H1 (cell line): ENCODE measurements around the gene OR51F2. TPM values are rescaled to one million over a fixed set of nuclear protein-coding genes. Genes with fewer than 3 reads are reported as not detected.

ENCODE experiments used
- CTCF ChIA-PET: fragments of 300-600 bp; sonication (Branson Sonifier 250); formaldehyde crosslinking; loops from one replicate; lab custom pipeline; 2021; ENCODE audit not compliant: partially characterized antibody; lab: Charles Lee
- POLR2A ChIA-PET: fragments of 300-600 bp; sonication (Branson Sonifier 250); formaldehyde crosslinking; loops from one replicate; lab custom pipeline; 2021; ENCODE audit warnings: inconsistent platforms; ENCODE audit not compliant: partially characterized antibody; lab: Charles Lee
- DNase-seq, 2 experiments: peaks; one replicate each; pipeline versions ENCODE4 v3.0.0 to v3.0.0-alpha.2; 2010 to 2022; ENCODE audit warnings: low spot score in 2 of 2, low read depth in 1 of 2, mixed read lengths in 1 of 2
- FAIRE-seq: peaks from 2 replicates; lab custom pipeline; 2011; peaks lifted over from hg19 to GRCh38; lab: Jason Lieb, UNC
- H2AFZ ChIP-seq: 2 replicates; pipeline ENCODE4 v1.8.1; 2012; ENCODE audit warnings: low read length, inconsistent platforms
- H2AK5ac ChIP-seq: 2 replicates; pipeline ENCODE4 v1.6.1; 2013; ENCODE audit warnings: low read depth, low read length
- H2BK120ac ChIP-seq: replicated peaks from 2 replicates; pipeline ENCODE3; 2013; ENCODE audit warnings: low read depth, low read length, inconsistent platforms
- H2BK12ac ChIP-seq: 2 replicates; pipeline ENCODE4 v1.6.1; 2013; ENCODE audit warnings: low read depth, low read length
- H2BK15ac ChIP-seq: 2 replicates; pipeline ENCODE4 v1.6.1; 2013; ENCODE audit warnings: low read length
- H2BK20ac ChIP-seq: 2 replicates; pipeline ENCODE4 v1.6.1; 2013; ENCODE audit warnings: low read length
- H2BK5ac ChIP-seq: 2 replicates; pipeline ENCODE4 v1.6.1; 2013; ENCODE audit warnings: low read depth, low read length
- H3K14ac ChIP-seq: 2 replicates; pipeline ENCODE4 v1.6.1; 2013; ENCODE audit warnings: inconsistent platforms; ENCODE audit not compliant: insufficient read length
- H3K18ac ChIP-seq: 2 replicates; pipeline ENCODE4 v1.6.1; 2013; ENCODE audit warnings: low read length; ENCODE audit errors: extremely low read depth
- H3K23ac ChIP-seq: 2 replicates; pipeline ENCODE4 v1.6.1; 2013; ENCODE audit warnings: inconsistent platforms; ENCODE audit not compliant: insufficient read length
- H3K23me2 ChIP-seq: 2 replicates; pipeline ENCODE4 v1.6.1; 2013; ENCODE audit warnings: low read depth, low read length
- H3K27ac ChIP-seq: 2 replicates; pipeline ENCODE4 v1.6.1; 2011; ENCODE audit warnings: low read depth, low read length, inconsistent platforms
- H3K27me3 ChIP-seq, 4 experiments: replicated peaks in 1 of 4; 1 replicate in 1 of 4; 2 replicates in 3 of 4; pipeline versions ENCODE4 v1.6.1 to v1.8.1; 2011 to 2013; ENCODE audit warnings: low read length in 3 of 4, mild to moderate bottlenecking in 3 of 4, inconsistent platforms in 2 of 4, mixed read lengths in 2 of 4, moderate library complexity in 1 of 4; ENCODE audit not compliant: control insufficient read depth in 3 of 4, insufficient read depth in 3 of 4; ENCODE audit errors: extremely low read depth in 1 of 4
- H3K36me3 ChIP-seq, 4 experiments: 2 replicates each; pipeline versions ENCODE4 v1.6.1 to v1.8.1; 2011 to 2013; ENCODE audit warnings: mild to moderate bottlenecking in 4 of 4, low read length in 3 of 4, moderate library complexity in 2 of 4, control low read depth in 1 of 4, inconsistent platforms in 1 of 4; ENCODE audit not compliant: insufficient read depth in 4 of 4, control insufficient read depth in 2 of 4
- H3K4ac ChIP-seq: replicated peaks from 2 replicates; pipeline ENCODE3; 2013; ENCODE audit warnings: low read length, low read depth, mixed read lengths, inconsistent platforms; ENCODE audit not compliant: insufficient read length
- H3K4me1 ChIP-seq, 4 experiments: replicated peaks in 1 of 4; 1 replicate in 1 of 4; 2 replicates in 3 of 4; pipeline versions ENCODE4 v1.6.1 to v1.8.1; 2011 to 2013; ENCODE audit warnings: low read length in 3 of 4, inconsistent platforms in 2 of 4, mixed read lengths in 1 of 4; ENCODE audit not compliant: insufficient read depth in 4 of 4, control insufficient read depth in 3 of 4
- H3K4me2 ChIP-seq, 2 experiments: 2 replicates each; pipeline versions ENCODE4 v1.6.1 to v1.8.1; 2011 to 2013; ENCODE audit warnings: low read depth in 2 of 2, low read length in 2 of 2, control low read depth in 1 of 2, inconsistent platforms in 1 of 2, mild to moderate bottlenecking in 1 of 2; ENCODE audit not compliant: insufficient read depth in 1 of 2
- H3K4me3 ChIP-seq, 4 experiments: fragments of 200-600, 300-600 bp in 1 of 4; sonication (generic), shearing (Covaris generic), sonication (Bioruptor Twin) in 1 of 4; 2 replicates each; pipeline versions ENCODE4 v1.5.1 to v1.8.1; 2011 to 2016; ENCODE audit warnings: low read length in 4 of 4, low read depth in 3 of 4, control low read depth in 2 of 4, inconsistent platforms in 2 of 4, mild to moderate bottlenecking in 2 of 4, mixed read lengths in 1 of 4, moderate library complexity in 1 of 4; ENCODE audit not compliant: insufficient read depth in 2 of 4; ENCODE audit errors: extremely low read depth in 1 of 4
- H3K56ac ChIP-seq: replicated peaks from 2 replicates; pipeline ENCODE3; 2013; ENCODE audit warnings: low read depth, mild to moderate bottlenecking, mixed read lengths, low read length, inconsistent platforms; ENCODE audit not compliant: insufficient read length
- H3K79me1 ChIP-seq: 2 replicates; pipeline ENCODE4 v1.6.1; 2013; ENCODE audit warnings: low read depth, low read length, control low read depth
- H3K79me2 ChIP-seq, 2 experiments: 2 replicates each; pipeline versions ENCODE4 v1.6.1 to v1.8.1; 2012 to 2013; ENCODE audit warnings: low read length in 2 of 2, mild to moderate bottlenecking in 2 of 2, inconsistent platforms in 1 of 2; ENCODE audit not compliant: insufficient read depth in 2 of 2, control insufficient read depth in 1 of 2
- H3K9ac ChIP-seq, 4 experiments: replicated peaks in 1 of 4; 1 replicate in 1 of 4; 2 replicates in 3 of 4; pipeline versions ENCODE4 v1.6.1 to v1.8.1; 2011 to 2013; ENCODE audit warnings: low read depth in 3 of 4, low read length in 3 of 4, control low read depth in 2 of 4, mild to moderate bottlenecking in 2 of 4, moderate library complexity in 2 of 4, inconsistent platforms in 1 of 4; ENCODE audit errors: extremely low read depth in 1 of 4
- H3K9me3 ChIP-seq, 2 experiments: 2 replicates each; pipeline versions ENCODE4 v1.6.1 to v1.8.1; 2012 to 2013; ENCODE audit warnings: mild to moderate bottlenecking in 2 of 2, moderate library complexity in 2 of 2, control low read depth in 1 of 2, inconsistent platforms in 1 of 2, low read depth in 1 of 2, low read length in 1 of 2, mixed read lengths in 1 of 2; ENCODE audit not compliant: insufficient read depth in 2 of 2
- H4K20me1 ChIP-seq, 2 experiments: replicated peaks in 1 of 2; 2 replicates each; pipeline versions ENCODE3 to v1.8.1; 2011 to 2013; ENCODE audit warnings: inconsistent platforms in 2 of 2, low read length in 2 of 2, mild to moderate bottlenecking in 1 of 2; ENCODE audit not compliant: insufficient read depth in 2 of 2, control insufficient read depth in 1 of 2
- H4K5ac ChIP-seq: 2 replicates; pipeline ENCODE4 v1.6.1; 2013; ENCODE audit warnings: low read length, low read depth, mixed read lengths, inconsistent platforms; ENCODE audit not compliant: insufficient read length
- H4K8ac ChIP-seq: 2 replicates; pipeline ENCODE4 v1.8.0; 2013; ENCODE audit warnings: mild to moderate bottlenecking, moderate library complexity, low read length, inconsistent platforms; ENCODE audit not compliant: insufficient read depth; ENCODE audit errors: extremely low read depth
- H4K91ac ChIP-seq: replicated peaks from 2 replicates; pipeline ENCODE3; 2013; ENCODE audit warnings: low read length, mixed read lengths, inconsistent platforms; ENCODE audit not compliant: insufficient read length
- CBX8 ChIP-seq: fragments of 300-800, 300-1000 bp; sonication (generic); IDR thresholded peaks from 2 replicates; pipeline ENCODE4 v1.7.1; 2016; ENCODE audit warnings: low read depth, low read length, borderline replicate concordance
- POLR2AphosphoS5 ChIP-seq: IDR thresholded peaks from 2 replicates; pipeline ENCODE4 v1.6.1; 2011; ENCODE audit warnings: low read depth, low read length
- RBBP5 ChIP-seq: IDR thresholded peaks from 2 replicates; pipeline ENCODE4 v1.7.1; 2012; ENCODE audit warnings: low read depth, mild to moderate bottlenecking, inconsistent platforms, low read length, moderate library complexity, borderline replicate concordance
- RNF2 ChIP-seq: fragments of 200-900, 300-1000 bp; sonication (generic); IDR thresholded peaks from 2 replicates; pipeline ENCODE4 v1.7.1; 2016; ENCODE audit warnings: borderline replicate concordance, low read depth, mild to moderate bottlenecking, antibody characterized with exemption, low read length; ENCODE audit not compliant: poor library complexity, severe bottlenecking; ENCODE audit errors: missing control alignments
- SRF ChIP-seq: IDR thresholded peaks from 2 replicates; pipeline ENCODE4 v1.6.1; 2011; ENCODE audit warnings: mild to moderate bottlenecking, low read depth, low read length, moderate library complexity
- TEAD4 ChIP-seq: IDR thresholded peaks from 2 replicates; pipeline ENCODE4 v1.6.1; 2012; ENCODE audit warnings: low read depth, low read length, inconsistent platforms, mixed read lengths
- YY1 ChIP-seq: IDR thresholded peaks from 2 replicates; pipeline ENCODE4 v1.6.1; 2011; ENCODE audit warnings: low read depth, mild to moderate bottlenecking, low read length
- WGBS, 2 experiments: shearing (Covaris generic) in 1 of 2; methylation state at CpG; one replicate each; pipeline versions ENCODE4 v1.1.6 to v1.1.7; 2013 to 2015; ENCODE audit warnings: low lambda C conversion rate in 2 of 2, mixed read lengths in 2 of 2, inconsistent platforms in 1 of 2, low coverage in 1 of 2, missing lambda C conversion rate in 1 of 2; ENCODE audit not compliant: insufficient replicate concordance in 2 of 2, insufficient coverage in 1 of 2, insufficient read length in 1 of 2; ENCODE audit errors: extremely low coverage in 1 of 2, missing lambda C conversion rate in 1 of 2; 5-methylcytosine and 5-hydroxymethylcytosine counted together
- polyA plus RNA-seq, 7 experiments: library from polyadenylated mRNA; depleted of rRNA in 3 of 7; stranded (reverse) in 5 of 7; unstranded in 2 of 7; fragments of >200 nt in 5 of 7; fragments of 200-250 nt in 2 of 7; gene quantifications; 1 replicate in 5 of 7; 2 replicates in 1 of 7; 4 replicates in 1 of 7; pipeline versions ENCODE4 v1.2.1 to v1.2.3, GENCODE V29; 2011 to 2013; ENCODE audit warnings: missing spikeins in 2 of 7, mixed read lengths in 2 of 7
- total RNA-seq: library from RNA; stranded (reverse); fragmentation: NEBNext Ultra II Directional; extraction: Animal tissue kit (Norgen Biotek cat#: 25700); gene quantifications from 2 replicates; pipeline ENCODE4 v1.2.1, GENCODE V29; 2021
- TF ChIP-seq, protein P1 (sequence below), 3 experiments: IDR thresholded peaks; 1 replicate in 2 of 3; 2 replicates in 1 of 3; pipeline versions ENCODE4 v1.5.1 to v1.6.1; 2011; ENCODE audit warnings: low read length in 3 of 3, mild to moderate bottlenecking in 3 of 3, inconsistent platforms in 2 of 3, low read depth in 1 of 3, moderate library complexity in 1 of 3; ENCODE audit not compliant: insufficient read depth in 1 of 3; ENCODE audit errors: control extremely low read depth in 1 of 3

Gene OR51F2
- total and polyA plus RNA-seq, 2 of the 8 experiments (the other 6 are each of a cell fraction or from before 2014, with no cell fraction given): 0.15 TPM; not detected in 1

GRCh38 chr11:4798427-4799183 lies 22.5 kb upstream of the OR51F2 start:
- no peak overlapping the region for H3K14ac ChIP-seq
- 0 out of 4 replicates have a peak, but pooled peaks cover 0 to 3% of the 10 kb centered on the region in 2 experiments for H3K9me3 ChIP-seq
- H4K8ac ChIP-seq: no peak overlapping the region
- DNase-seq: no peak
- H3K79me2 ChIP-seq: no peaks in the 10 kb centered on the region
- peaks cover 0 to 1% (median 0%) of the 10 kb centered on the region in 4 experiments; a peak in 1 of 7 replicates for H3K27me3 ChIP-seq
- no peaks in the 10 kb centered on the region for H3K4me1 ChIP-seq
- H4K5ac ChIP-seq: no peak overlapping the region
- H2BK15ac ChIP-seq: no peak overlapping the region
- H4K20me1 ChIP-seq: no peaks in the 10 kb centered on the region
- ChIA-PET POLR2A (no interaction called here), CTCF (interaction anchor here (1.4 kb wide), 1 partner anchor 161 kb away, joined by 6 read pairs; the partner anchor contains the start of gene OR51D1)
- no peak overlapping the region for H3K23ac ChIP-seq
- WGBS, 2 experiments: 94% methylated on average over 6 of the region's 6 CpGs; no CpG with 5 or more reads in 1 of the 2 experiments
- H2AK5ac ChIP-seq: no peak overlapping the region
- H4K91ac ChIP-seq: no peak overlapping the region
- no peak overlapping the region for H2BK5ac ChIP-seq
- no peak for FAIRE-seq
- H3K9ac ChIP-seq: no peak overlapping the region
- H2BK120ac ChIP-seq: no peak overlapping the region
- H3K4me2 ChIP-seq: no peak overlapping the region
- H3K18ac ChIP-seq: no peak overlapping the region
- H2BK20ac ChIP-seq: no peak overlapping the region
- no peak overlapping the region for H3K56ac ChIP-seq
- no peaks in the 10 kb centered on the region for H3K79me1 ChIP-seq
- H2BK12ac ChIP-seq: no peak overlapping the region
- no peak overlapping the region for H3K27ac ChIP-seq
- H2AFZ ChIP-seq: no peak overlapping the region
- H3K36me3 ChIP-seq: no peaks in the 10 kb centered on the region
- no peak overlapping the region for H3K4ac ChIP-seq
- no peaks in the 10 kb centered on the region; the same call in 1 of the 2 replicates for H3K23me2 ChIP-seq
- no peak overlapping the region for H3K4me3 ChIP-seq
- no peak for TF ChIP-seq YY1
- no peak for TF ChIP-seq RNF2
- TF ChIP-seq TEAD4: no peak
- no peak for TF ChIP-seq RBBP5
- no peak for TF ChIP-seq SRF
- TF ChIP-seq, protein P1, sequence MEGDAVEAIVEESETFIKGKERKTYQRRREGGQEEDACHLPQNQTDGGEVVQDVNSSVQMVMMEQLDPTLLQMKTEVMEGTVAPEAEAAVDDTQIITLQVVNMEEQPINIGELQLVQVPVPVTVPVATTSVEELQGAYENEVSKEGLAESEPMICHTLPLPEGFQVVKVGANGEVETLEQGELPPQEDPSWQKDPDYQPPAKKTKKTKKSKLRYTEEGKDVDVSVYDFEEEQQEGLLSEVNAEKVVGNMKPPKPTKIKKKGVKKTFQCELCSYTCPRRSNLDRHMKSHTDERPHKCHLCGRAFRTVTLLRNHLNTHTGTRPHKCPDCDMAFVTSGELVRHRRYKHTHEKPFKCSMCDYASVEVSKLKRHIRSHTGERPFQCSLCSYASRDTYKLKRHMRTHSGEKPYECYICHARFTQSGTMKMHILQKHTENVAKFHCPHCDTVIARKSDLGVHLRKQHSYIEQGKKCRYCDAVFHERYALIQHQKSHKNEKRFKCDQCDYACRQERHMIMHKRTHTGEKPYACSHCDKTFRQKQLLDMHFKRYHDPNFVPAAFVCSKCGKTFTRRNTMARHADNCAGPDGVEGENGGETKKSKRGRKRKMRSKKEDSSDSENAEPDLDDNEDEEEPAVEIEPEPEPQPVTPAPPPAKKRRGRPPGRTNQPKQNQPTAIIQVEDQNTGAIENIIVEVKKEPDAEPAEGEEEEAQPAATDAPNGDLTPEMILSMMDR (IDR thresholded peaks at IDR 0.05; ENCODE audit: control extremely low read depth in 1 of 3, insufficient read depth in 1 of 3, low read depth in 1 of 3, low read length in 3 of 3): no peak
- no peak for TF ChIP-seq POLR2AphosphoS5
- TF ChIP-seq CBX8: no peak
